Ovary (tissue), 3 donors: ENCODE measurements around the gene QSER1.

Experiments
- CTCF ChIP-seq, 3 donors: fragments of 450-650 bp in 2 of 3; fragments of 200-600 bp in 1 of 3; IDR thresholded peaks; one replicate each; pipeline versions ENCODE4 v1.5.1 to v1.8.0; 2016 to 2022; ENCODE audit warnings: antibody characterized with exemption in 3 of 3, mild to moderate bottlenecking in 1 of 3
- EP300 ChIP-seq: sonication (generic); formaldehyde crosslinking; IDR thresholded peaks from one replicate; pipeline ENCODE4 v1.6.1; 2017; ENCODE audit warnings: antibody characterized with exemption
- donor health status: DM: no; HTN: no; CAD: no.

GRCh38 chr11:32947978-32948377 is 55.4 kb downstream of the QSER1 start:
- TF ChIP-seq EP300 (no peak), CTCF (IDR thresholded peaks at IDR 0.05) (no peak)
